GM12878 (cell line): Measurements from ENCODE around the gene CHIA. TPM values are rescaled to one million over a fixed set of nuclear protein-coding genes. Genes with fewer than 3 reads are reported as not detected.

Experiments
- ATAC-seq: fragments of 200-7000 bp; cut with Tn5 transposase; 3 replicates; pipeline ENCODE4 v1.9.1; 2020; ENCODE audit warnings: mild to moderate bottlenecking, moderate library complexity
- BruUV-seq: library from RNA; stranded (reverse); fragments of 400-500 nt; replicated peaks from 2 replicates; lab custom pipeline; 2021; lab: Mats Ljungman, UMichigan
- CTCF ChIA-PET: fragments of 300-600 bp; sonication (Branson Sonifier 250); formaldehyde crosslinking; extraction: SDS; loops from one replicate; lab custom pipeline; 2021; ENCODE audit warnings: inconsistent platforms; lab: Yijun Ruan, JAX
- POLR2A ChIA-PET: fragments of 350-600 bp; formaldehyde crosslinking; extraction: SDS; loops from one replicate; lab custom pipeline; 2021; ENCODE audit warnings: inconsistent platforms; lab: Charles Lee
- RAD21 ChIA-PET: fragments of 300-600 bp; sonication (Branson Sonifier 250); formaldehyde crosslinking; loops from one replicate; lab custom pipeline; 2023; ENCODE audit warnings: antibody characterized with exemption; ENCODE audit not compliant: unreplicated experiment; lab: Charles Lee
- SMC1A ChIA-PET: fragments of 300-600 bp; sonication (Branson Sonifier 250); formaldehyde crosslinking; loops from one replicate; lab custom pipeline; 2023; ENCODE audit not compliant: unreplicated experiment, uncharacterized antibody; lab: Charles Lee
- DNase-seq: peaks from one replicate; pipeline ENCODE4 v3.0.0-alpha.2; 2011; ENCODE audit warnings: low read depth, low spot score
- FAIRE-seq: peaks from 3 replicates; lab custom pipeline; 2011; peaks lifted over from hg19 to GRCh38; lab: Jason Lieb, UNC
- H2AFZ ChIP-seq: 2 replicates; pipeline ENCODE4 v1.6.0; 2011; ENCODE audit warnings: low read depth, low read length, control low read depth; ENCODE audit not compliant: control insufficient read depth
- H3K27ac ChIP-seq: 2 replicates; pipeline ENCODE4 v1.5.1; 2011; ENCODE audit warnings: control low read depth; ENCODE audit not compliant: control insufficient read depth, insufficient read depth
- H3K27me3 ChIP-seq, 2 experiments: replicated peaks in 1 of 2; 2 replicates each; pipeline versions ENCODE4 v1.6.0 to v1.6.1; 2011; ENCODE audit warnings: low read length in 1 of 2; ENCODE audit not compliant: control insufficient read depth in 2 of 2, insufficient read depth in 2 of 2
- H3K36me3 ChIP-seq, 2 experiments: 2 replicates each; pipeline ENCODE4 v1.5.1; 2011; ENCODE audit warnings: low read length in 1 of 2; ENCODE audit not compliant: control insufficient read depth in 2 of 2, insufficient read depth in 2 of 2
- H3K4me1 ChIP-seq: 2 replicates; pipeline ENCODE4 v1.6.1; 2011; ENCODE audit warnings: mild to moderate bottlenecking, low read length, moderate library complexity, mixed read lengths; ENCODE audit not compliant: control insufficient read depth, insufficient read depth
- H3K4me2 ChIP-seq: 2 replicates; pipeline ENCODE4 v1.6.0; 2011; ENCODE audit warnings: control low read depth; ENCODE audit not compliant: control insufficient read depth, insufficient read depth
- H3K4me3 ChIP-seq: fragments of 200-600 bp; sonication (generic); 2 replicates; pipeline ENCODE4 v1.5.1; 2016
- H3K79me2 ChIP-seq: 2 replicates; pipeline ENCODE4 v1.6.0; 2011; ENCODE audit warnings: low read length; ENCODE audit not compliant: control insufficient read depth, insufficient read depth
- H3K9ac ChIP-seq: 2 replicates; pipeline ENCODE4 v1.8.0; 2011; ENCODE audit warnings: low read length, control low read depth, mixed read lengths; ENCODE audit not compliant: control insufficient read depth, insufficient read depth
- H3K9me3 ChIP-seq: replicated peaks from 3 replicates; pipeline ENCODE4 v1.5.1; 2011; ENCODE audit warnings: mild to moderate bottlenecking, low read length; ENCODE audit not compliant: control insufficient read depth, insufficient read depth
- H4K20me1 ChIP-seq: 2 replicates; pipeline ENCODE4 v1.6.0; 2011; ENCODE audit not compliant: control insufficient read depth, insufficient read depth
- BACH1 ChIP-seq: fragments of 450-650 bp; IDR thresholded peaks from 2 replicates; pipeline ENCODE4 v1.6.1; 2017; ENCODE audit warnings: mild to moderate bottlenecking, borderline replicate concordance
- BMI1 ChIP-seq: fragments of 450-650 bp; IDR thresholded peaks from 2 replicates; pipeline ENCODE4 v1.6.1; 2016; ENCODE audit warnings: mild to moderate bottlenecking, moderate library complexity, borderline replicate concordance
- DPF2 ChIP-seq: fragments of 450-650 bp; IDR thresholded peaks from 2 replicates; pipeline ENCODE4 v1.6.1; 2017; ENCODE audit warnings: mild to moderate bottlenecking
- EP300 ChIP-seq, 2 experiments: fragments of 150-350 bp in 1 of 2; IDR thresholded peaks; 2 replicates each; pipeline ENCODE4 v1.6.1; 2011 to 2012; ENCODE audit warnings: low read depth in 2 of 2, low read length in 2 of 2, borderline replicate concordance in 1 of 2, improper control_type of control experiment in 1 of 2, inconsistent platforms in 1 of 2; ENCODE audit not compliant: control insufficient read depth in 1 of 2
- GATAD2B ChIP-seq: fragments of 450-650 bp; conservative IDR thresholded peaks from 2 replicates; pipeline ENCODE4 v1.6.1; 2017; ENCODE audit warnings: low read depth, mild to moderate bottlenecking, moderate library complexity
- IKZF2 ChIP-seq, 2 experiments: fragments of 450-650 bp; IDR thresholded peaks; 2 replicates each; pipeline ENCODE4 v1.6.1; 2017; ENCODE audit warnings: mild to moderate bottlenecking in 2 of 2, moderate library complexity in 2 of 2
- KDM1A ChIP-seq: fragments of 200-600 bp; sonication (generic); IDR thresholded peaks from 2 replicates; pipeline ENCODE4 v1.6.1; 2016; ENCODE audit warnings: borderline replicate concordance
- MEF2B ChIP-seq: fragments of 450-650 bp; IDR thresholded peaks from 2 replicates; pipeline ENCODE4 v1.6.1; 2018; ENCODE audit warnings: mild to moderate bottlenecking, moderate library complexity; ENCODE audit not compliant: partially characterized antibody, poor library complexity, severe bottlenecking
- MLLT1 ChIP-seq: fragments of 450-650 bp; IDR thresholded peaks from 2 replicates; pipeline ENCODE4 v1.6.1; 2016; ENCODE audit warnings: mild to moderate bottlenecking
- NFYB ChIP-seq: IDR thresholded peaks from 2 replicates; pipeline ENCODE4 v1.6.1; 2011; ENCODE audit warnings: low read depth, mild to moderate bottlenecking, low read length, improper control_type of control experiment, moderate library complexity; ENCODE audit not compliant: insufficient read depth
- NR2F1 ChIP-seq: fragments of 450-650 bp; conservative IDR thresholded peaks from 2 replicates; pipeline ENCODE4 v1.6.1; 2017; ENCODE audit warnings: mild to moderate bottlenecking
- PAX5 ChIP-seq: IDR thresholded peaks from 2 replicates; pipeline ENCODE4 v1.6.1; 2011; ENCODE audit warnings: low read depth, low read length, borderline replicate concordance
- PBX3 ChIP-seq: IDR thresholded peaks from 2 replicates; pipeline ENCODE4 v1.6.1; 2011; ENCODE audit warnings: mild to moderate bottlenecking, low read depth, low read length, moderate library complexity; ENCODE audit not compliant: insufficient replicate concordance
- PKNOX1 ChIP-seq: fragments of 450-650 bp; IDR thresholded peaks from 2 replicates; pipeline ENCODE4 v1.6.1; 2016; ENCODE audit warnings: mild to moderate bottlenecking
- RELA ChIP-seq: fragments of 450-650 bp; IDR thresholded peaks from 2 replicates; pipeline ENCODE4 v1.8.0; 2014; ENCODE audit warnings: borderline replicate concordance; ENCODE audit not compliant: partially characterized antibody
- SMAD1 ChIP-seq: fragments of 450-650 bp; IDR thresholded peaks from 2 replicates; pipeline ENCODE4 v1.6.1; 2018; ENCODE audit warnings: mild to moderate bottlenecking, low read depth; ENCODE audit not compliant: partially characterized antibody
- ZZZ3 ChIP-seq: IDR thresholded peaks from 2 replicates; pipeline ENCODE4 v1.6.1; 2011; ENCODE audit warnings: low read depth; ENCODE audit not compliant: control insufficient read depth, insufficient read length
- WGBS: methylation state at CpG from one replicate; pipeline ENCODE4 v1.1.6; 2016; ENCODE audit warnings: low lambda C conversion rate; ENCODE audit not compliant: insufficient replicate concordance, insufficient coverage; ENCODE audit errors: missing lambda C conversion rate; 5-methylcytosine and 5-hydroxymethylcytosine counted together
- in situ Hi-C: fragments of 300-500 bp; cut with MboI; formaldehyde crosslinking; loops from 9 replicates; pipeline ENCODE4 v1.14.3; 2018; ENCODE audit warnings: mixed read lengths
- intact Hi-C: fragments of 100-400 bp; cut with micrococcal nuclease; formaldehyde crosslinking; loops from one replicate; pipeline ENCODE4 v1.14.2; 2022; ENCODE audit not compliant: unreplicated experiment
- polyA plus RNA-seq, 11 experiments: library from polyadenylated mRNA; depleted of rRNA in 4 of 11; unstranded in 6 of 11; stranded (reverse) in 5 of 11; fragments of >200 nt; fragmentation: Nextera tagmentation in 4 of 11; fragmentation: Illumina TruSeq in 1 of 11; extraction: Ambion mirVana in 4 of 11; extraction: Trizol in 1 of 11; gene quantifications; 1 replicate in 1 of 11; 2 replicates in 10 of 11; pipeline versions ENCODE4 v1.2.1 to v1.2.3, GENCODE V29; 2011 to 2016; ENCODE audit warnings: inconsistent platforms in 2 of 11, missing spikeins in 2 of 11, low read depth in 1 of 11
- total RNA-seq, 4 experiments: library from RNA; depleted of rRNA in 3 of 4; stranded (reverse); fragments of >200 nt in 3 of 4; fragmentation: Illumina TruSeq in 1 of 4; extraction: Trizol in 1 of 4; gene quantifications; 2 replicates each; pipeline versions ENCODE4 v1.2.1 to v1.2.3, GENCODE V29; 2013 to 2021
- TF ChIP-seq, protein P1 (sequence below): IDR thresholded peaks from 2 replicates; pipeline ENCODE4 v1.6.1; 2011; ENCODE audit warnings: borderline replicate concordance, low read depth, mild to moderate bottlenecking, moderate library complexity, mixed read lengths, low read length; ENCODE audit not compliant: insufficient read depth; ENCODE audit errors: extremely low read length

Gene CHIA
- total and polyA plus RNA-seq, 10 of the 15 experiments (the other 5 are each of a cell fraction or from before 2014, with no cell fraction given) = 0.21 TPM; not detected in 9

DNA sequence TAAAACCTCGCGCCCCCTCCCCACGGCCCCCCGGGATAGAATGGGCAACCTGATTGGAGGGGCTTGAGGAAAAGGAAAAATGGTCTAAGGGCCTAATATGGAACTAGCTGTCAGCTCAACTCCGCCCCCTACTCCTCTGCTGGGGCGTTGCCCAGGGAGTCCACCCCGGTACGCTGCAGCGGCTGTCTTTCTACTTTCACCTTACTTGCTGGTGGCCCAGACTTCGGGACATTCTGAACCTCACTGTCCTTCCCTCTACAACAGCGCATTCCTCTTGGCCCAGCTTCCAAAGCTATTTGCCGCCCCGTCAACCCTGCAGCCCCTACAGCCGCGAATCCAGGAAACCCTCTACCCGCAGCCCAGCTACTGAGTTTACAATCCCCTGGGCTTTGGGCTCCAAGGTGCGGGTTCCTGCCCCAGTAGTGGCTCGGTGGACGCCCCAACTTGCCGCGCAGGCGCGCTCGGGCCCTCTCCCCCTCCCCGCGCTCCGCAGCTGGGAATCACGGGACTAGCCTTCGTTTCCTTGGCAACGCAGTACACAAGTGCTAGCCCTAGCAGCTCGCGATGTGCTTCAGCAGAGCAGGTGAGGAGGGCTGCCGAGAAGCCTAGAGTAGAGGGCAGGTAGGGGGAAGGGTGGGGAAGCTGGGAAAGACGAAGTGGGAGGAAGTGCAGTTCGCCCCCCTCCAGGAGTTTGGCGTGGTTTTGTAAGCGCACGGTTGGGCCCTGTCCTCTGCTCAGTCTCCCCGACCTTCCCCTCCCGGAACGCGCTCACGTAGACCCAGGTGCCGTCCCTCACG, 55.6 kb downstream of the CHIA start:
- ChIA-PET RAD21 (interaction anchor here (0.9 to 2.8 kb wide), 6 partner anchors 22 to 131 kb away, joined by 3 to 9 read pairs (median 3); no protein-coding TSS in a partner anchor), POLR2A (no interaction called here), CTCF (interaction anchor here (1.0 to 1.5 kb wide), 5 partner anchors 12 to 423 kb away, joined by 3 to 9 read pairs (median 6); no protein-coding TSS in a partner anchor), SMC1A (interaction anchor here (1.0 to 2.0 kb wide), 4 partner anchors 12 to 564 kb away, joined by 3 to 8 read pairs (median 4); no protein-coding TSS in a partner anchor)
- Histone ChIP-seq H3K4me3 (peak overlapping the region; percentile 64), H3K4me2 (peak overlapping the region; percentile 96), H3K79me2 (no peaks in the 10 kb centered on the region), H3K27ac (no peak overlapping the region), H4K20me1 (no peaks in the 10 kb centered on the region), H3K27me3 (no peaks in the 10 kb centered on the region), H3K9me3 (no peaks in the 10 kb centered on the region), H3K36me3 (no peaks in the 10 kb centered on the region), H3K9ac (peak overlapping the region; percentile 66), H3K4me1 (no peaks in the 10 kb centered on the region), H2AFZ (peak overlapping the region; percentile 97)
- WGBS = 8% methylated on average over 45 of the region's 45 CpGs
- DNase-seq (peak; percentile 55), FAIRE-seq (peak; percentile 84), ATAC-seq (peak; percentile 97)
- BruUV-seq = no TSS peak
- in situ Hi-C loops (no loop called here), intact Hi-C loops (no loop called here)
- peak; percentile 78 for TF ChIP-seq PBX3
- TF ChIP-seq, protein P1, sequence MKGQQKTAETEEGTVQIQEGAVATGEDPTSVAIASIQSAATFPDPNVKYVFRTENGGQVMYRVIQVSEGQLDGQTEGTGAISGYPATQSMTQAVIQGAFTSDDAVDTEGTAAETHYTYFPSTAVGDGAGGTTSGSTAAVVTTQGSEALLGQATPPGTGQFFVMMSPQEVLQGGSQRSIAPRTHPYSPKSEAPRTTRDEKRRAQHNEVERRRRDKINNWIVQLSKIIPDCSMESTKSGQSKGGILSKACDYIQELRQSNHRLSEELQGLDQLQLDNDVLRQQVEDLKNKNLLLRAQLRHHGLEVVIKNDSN = peak; percentile 23
- TF ChIP-seq PKNOX1 = peak; percentile 92
- no peak for TF ChIP-seq RELA
- TF ChIP-seq MEF2B = peak; percentile 56
- peak in 1 of 2 experiments; percentile 55; a peak in 1 of 4 replicates for TF ChIP-seq EP300 (IDR thresholded peaks at IDR 0.05; ENCODE audit: borderline replicate concordance in 1 of 2, control insufficient read depth in 1 of 2, low read depth in 2 of 2, low read length in 2 of 2)
- TF ChIP-seq DPF2 = no peak
- TF ChIP-seq IKZF2 (IDR thresholded peaks at IDR 0.05) = 0 out of 4 replicates have a peak, but pooled peaks of 1 of the 2 experiments have one; percentile 8
- no peak for TF ChIP-seq MLLT1
- TF ChIP-seq BMI1 = peak; percentile 97
- no peak for TF ChIP-seq PAX5
- no peak for TF ChIP-seq NR2F1
- no peak for TF ChIP-seq ZZZ3
- no peak for TF ChIP-seq KDM1A
- TF ChIP-seq GATAD2B = 0 out of 2 replicates have a peak, but pooled peaks have one; percentile 40
- no peak for TF ChIP-seq SMAD1
- TF ChIP-seq NFYB = 0 out of 2 replicates have a peak, but pooled peaks have one; percentile 31
- no peak for TF ChIP-seq BACH1
